C1 segment of cervical spinal cord (tissue), 14 donors: ENCODE data around the gene NEK5.
A peak's percentile ranks its signal among the peaks of the same experiment; 100 is the strongest.
"Not testable (repeated sequence)": the region's sequence is repeated elsewhere in the genome, so short reads cannot be mapped to it uniquely, and the experiment has no call there.

ENCODE experiments used
- DNase-seq, 14 donors: peaks; one replicate each; lab custom pipeline; 2025; lab: John Stamatoyannopoulos, UW

NEK5 gene

GRCh38 chr13:52128714-52129700 is at the start of gene NEK5:
TSS of gene NEK5 (minus strand) at chr13:52129073. CDS start at chr13:52127482, 1,591 bp downstream.
- DNase-seq = peak in 13 of 14 donors; percentile 1 to 55 (median 34)

DNA sequence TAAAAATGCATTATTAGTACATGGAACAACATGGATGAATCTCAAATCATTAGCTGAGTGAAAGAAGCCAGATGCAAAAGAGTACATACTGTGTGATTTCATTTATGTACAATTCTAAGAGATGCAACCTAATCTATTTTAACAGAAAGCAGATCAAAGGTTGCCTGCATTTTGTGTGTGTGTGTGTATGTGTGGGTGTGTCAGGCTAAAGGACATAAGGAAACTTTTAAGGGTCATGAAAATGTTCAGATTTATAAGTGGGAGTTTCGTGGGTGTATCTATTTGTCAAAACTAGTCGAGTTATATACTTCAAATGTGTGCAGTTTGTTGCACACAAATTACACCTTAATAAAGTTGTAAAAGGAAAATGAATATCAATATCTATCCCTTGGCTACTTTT is 48.4 kb upstream of the NEK5 start:
- DNase-seq = no peak

DNA sequence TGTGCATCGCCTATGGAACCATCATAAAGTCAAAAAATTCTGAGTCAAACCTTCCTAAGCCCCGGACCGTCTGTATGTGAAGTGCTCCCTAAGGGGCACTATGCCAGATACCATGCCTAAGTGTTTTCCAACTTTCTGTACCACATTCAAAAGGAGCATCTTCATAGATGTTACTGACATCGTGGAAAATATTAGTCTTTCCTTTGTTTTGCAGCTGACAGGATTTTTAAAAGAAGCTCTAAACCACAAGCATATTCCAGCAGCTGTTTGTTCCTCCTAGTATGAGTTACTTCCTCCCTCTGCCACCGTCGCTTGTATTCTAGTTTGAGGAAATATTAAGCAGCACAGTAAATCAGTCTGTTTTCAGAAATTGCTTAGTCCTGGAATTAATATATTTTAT is 45.1 kb upstream of the NEK5 start:
- DNase-seq = not testable (repeated sequence)

GRCh38 chr13:52173373-52173772 is 44.5 kb upstream of the NEK5 start:
- no peak for DNase-seq

DNA sequence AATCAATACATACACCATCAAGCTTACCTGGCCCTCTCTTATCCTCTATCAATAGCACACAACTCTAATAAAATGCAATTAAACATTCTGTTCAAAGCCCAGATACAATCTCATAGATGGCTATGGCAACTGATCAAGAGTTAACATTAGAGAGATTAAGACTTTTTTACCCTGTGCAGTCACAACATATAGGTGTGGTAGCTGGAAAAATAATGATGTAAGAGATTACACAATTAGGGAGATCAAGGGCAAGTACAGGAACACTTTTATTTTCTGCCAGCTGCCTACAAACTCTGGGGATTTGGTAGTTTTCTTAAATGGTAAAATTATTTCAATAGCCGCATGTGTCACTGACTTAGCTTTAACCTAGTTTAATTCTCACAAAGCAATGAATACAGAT is 42.8 kb upstream of the NEK5 start:
- DNase-seq = not testable (repeated sequence)

- DNase-seq = not testable (repeated sequence)
Measured at GRCh38 chr13:52170828-52171391, 42.0 kb upstream of the NEK5 start.

DNA sequence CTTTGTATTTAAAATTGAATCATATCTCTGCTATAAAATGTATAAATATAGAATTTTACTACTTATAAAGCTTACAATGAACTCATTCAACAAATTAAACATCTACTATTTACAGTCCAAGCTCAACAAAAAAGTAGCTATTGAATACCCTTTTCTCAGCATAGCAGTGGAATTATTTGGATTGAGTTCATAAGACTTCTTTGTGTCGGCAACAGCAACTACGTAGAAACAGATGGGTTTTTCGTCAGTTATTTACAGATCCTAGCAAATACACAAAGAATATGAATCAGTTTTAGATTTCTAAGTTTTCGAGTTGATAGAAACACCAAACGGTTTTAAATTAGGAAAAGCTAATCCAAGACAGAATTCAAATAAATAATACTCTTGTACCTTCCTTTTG is 41.0 kb upstream of the NEK5 start:
- DNase-seq = no peak

- no peak for DNase-seq
Measured at GRCh38 chr13:52165411-52165810, 36.5 kb upstream of the NEK5 start.

DNA sequence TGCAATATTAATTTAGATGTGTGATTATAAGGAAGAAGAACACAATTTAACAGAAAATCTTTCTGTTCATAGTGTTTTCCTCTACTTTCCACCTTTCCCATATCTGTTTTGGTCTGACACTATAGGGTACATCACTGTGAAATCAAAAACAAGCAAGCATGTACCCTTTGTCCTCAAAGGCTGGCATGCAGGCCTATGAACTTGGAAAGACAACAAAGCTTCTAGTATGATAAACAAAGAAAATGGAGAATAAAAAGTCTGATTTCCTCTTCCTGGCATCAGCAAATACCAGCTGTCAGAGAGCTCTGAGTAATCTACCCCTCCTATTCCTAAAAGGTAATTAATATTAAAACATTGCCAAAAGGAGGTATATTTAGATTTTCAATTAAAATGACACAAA is 36.1 kb upstream of the NEK5 start:
- DNase-seq = no peak

DNA sequence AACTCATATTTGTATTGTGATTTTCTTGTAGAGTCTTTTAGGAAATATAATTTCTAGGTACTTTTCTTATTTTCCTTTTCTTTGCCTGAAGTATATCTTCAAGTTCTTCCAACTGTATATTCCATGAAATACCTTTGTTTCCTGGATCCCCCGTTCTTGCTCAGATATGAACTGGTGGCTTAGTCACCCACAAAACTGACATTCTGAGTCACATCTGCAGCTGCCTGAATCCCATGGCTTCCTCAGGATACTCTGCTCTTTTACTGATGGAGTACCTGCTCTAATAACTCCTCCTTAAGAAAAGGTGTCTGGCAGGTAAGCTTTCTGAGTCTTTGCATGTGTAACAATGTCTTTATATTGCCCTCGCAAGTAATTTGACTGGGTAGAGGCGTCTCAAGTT is 35.0 kb upstream of the NEK5 start:
- not testable (repeated sequence) for DNase-seq

- DNase-seq = no peak
Measured at GRCh38 chr13:52162279-52163101, 33.6 kb upstream of the NEK5 start.

- DNase-seq = no peak
Measured at GRCh38 chr13:52161181-52161646, 32.3 kb upstream of the NEK5 start.

GRCh38 chr13:52160506-52160905 is 31.6 kb upstream of the NEK5 start:
- no peak for DNase-seq

DNA sequence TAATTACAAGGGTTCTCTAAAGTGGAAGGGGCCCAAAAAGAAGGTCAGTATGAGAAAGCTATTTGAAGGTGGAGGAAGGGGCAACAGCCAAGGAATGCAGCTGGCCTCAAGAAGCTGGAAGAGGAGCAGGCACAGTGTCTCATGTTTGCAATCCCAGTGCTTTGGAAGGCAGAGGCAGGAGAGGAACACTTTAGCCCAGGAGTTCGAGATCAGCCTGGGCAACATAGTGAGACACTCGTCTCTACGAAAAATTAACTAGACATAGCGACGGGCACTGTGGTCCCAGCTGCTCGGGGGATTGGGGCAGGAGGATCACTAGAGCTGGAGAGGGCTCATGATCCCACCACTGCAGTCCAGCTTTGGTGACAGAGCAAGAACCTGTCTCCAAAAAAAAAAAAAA is 31.2 kb upstream of the NEK5 start:
- no peak for DNase-seq

- DNase-seq = peak in 13 of 14 donors; percentile 18 to 79 (median 46)
Measured at GRCh38 chr13:52159159-52159982, 30.5 kb upstream of the NEK5 start, which contains the start of gene NEK3. TSS of gene NEK3 (minus strand) at chr13:52159597. CDS start at chr13:52156191, 3,406 bp downstream.

GRCh38 chr13:52158629-52159158 is 29.8 kb upstream of the NEK5 start:
- DNase-seq = peak in 6 of 14 donors; percentile 20 to 77 (median 34)

GRCh38 chr13:52156724-52157261 is 27.9 kb upstream of the NEK5 start:
- no peak for DNase-seq

GRCh38 chr13:52155177-52155576 is 26.3 kb upstream of the NEK5 start:
- DNase-seq = no peak

GRCh38 chr13:52147225-52147624 is 18.4 kb upstream of the NEK5 start:
- no peak for DNase-seq

DNA sequence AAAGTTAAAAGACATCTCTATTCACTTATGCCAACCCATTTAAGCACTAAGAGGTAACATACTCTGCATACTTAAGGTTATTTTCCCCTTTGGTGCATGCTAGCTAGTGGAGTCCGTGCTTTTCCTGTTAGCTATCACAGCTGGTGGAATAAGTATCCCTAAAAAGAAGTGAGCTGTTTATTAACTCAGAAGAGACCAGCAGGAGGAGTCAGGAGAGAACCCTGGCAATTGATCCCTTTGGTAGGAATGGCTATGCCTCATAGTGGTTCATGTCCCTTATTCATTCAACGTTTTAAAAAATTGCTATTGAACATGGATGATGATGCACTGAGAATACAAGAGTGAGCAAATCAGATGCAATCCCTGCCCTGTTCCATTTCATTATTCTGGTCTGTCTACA is 12.4 kb upstream of the NEK5 start:
- DNase-seq = no peak
